ENCODE data around the gene ZBTB40.
A peak's percentile ranks its signal among the peaks of the same experiment; 100 is the strongest.

Gene ZBTB40

GRCh38 chr1:22436948-22437347, 14.7 kb upstream of the ZBTB40 start:
- no peak for DNase-seq

DNA sequence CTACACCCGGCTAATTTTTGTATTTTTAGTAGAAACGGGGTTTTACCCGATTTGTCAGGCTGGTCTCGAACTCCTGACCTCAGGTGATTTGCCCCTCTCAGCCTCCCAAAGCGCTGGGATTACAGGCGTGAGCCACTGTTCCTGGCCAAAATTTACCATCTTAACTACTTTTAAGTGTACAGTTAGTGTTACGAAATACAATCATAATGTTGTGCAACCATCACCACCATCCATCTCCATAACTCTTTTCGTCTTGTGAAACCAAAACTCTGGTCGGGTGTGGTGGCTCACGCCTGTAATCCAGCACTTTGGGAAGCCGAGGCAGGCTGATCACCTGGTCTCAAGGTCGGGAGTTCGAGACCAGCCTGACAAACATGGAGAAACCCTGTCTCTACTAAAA, 14.1 kb upstream of the ZBTB40 start:
- DNase-seq: no peak

GRCh38 chr1:22440582-22440981, 11.1 kb upstream of the ZBTB40 start:
- DNase-seq: no peak

- no peak for DNase-seq
These were observed 9.3 kb upstream of the ZBTB40 start for GRCh38 chr1:22442212-22442894.

- no peak for DNase-seq
These were observed 8.3 kb upstream of the ZBTB40 start for GRCh38 chr1:22443332-22443731.

DNA sequence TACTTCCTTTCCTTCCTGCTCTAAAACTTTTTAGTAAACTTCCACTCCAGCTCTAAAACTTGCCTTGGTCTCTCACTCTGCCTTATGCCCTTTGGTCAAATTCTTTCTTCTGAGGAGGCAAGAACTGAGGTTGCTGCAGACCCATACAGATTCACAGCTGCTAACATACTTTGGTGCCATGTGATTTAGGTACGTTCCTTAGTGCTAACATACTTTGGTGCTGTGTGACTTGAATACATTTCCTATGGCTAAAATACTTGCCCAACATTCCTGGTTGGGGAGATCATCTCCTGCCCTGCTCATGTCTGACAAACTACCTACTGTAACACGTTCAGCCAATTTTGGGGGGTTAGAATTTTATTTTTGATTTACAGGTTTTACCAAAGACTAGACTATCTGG, 6.8 kb upstream of the ZBTB40 start:
- DNase-seq: no peak

- peak; percentile 75 for DNase-seq
These were observed 4.0 kb upstream of the ZBTB40 start for GRCh38 chr1:22447621-22448111.

DNA sequence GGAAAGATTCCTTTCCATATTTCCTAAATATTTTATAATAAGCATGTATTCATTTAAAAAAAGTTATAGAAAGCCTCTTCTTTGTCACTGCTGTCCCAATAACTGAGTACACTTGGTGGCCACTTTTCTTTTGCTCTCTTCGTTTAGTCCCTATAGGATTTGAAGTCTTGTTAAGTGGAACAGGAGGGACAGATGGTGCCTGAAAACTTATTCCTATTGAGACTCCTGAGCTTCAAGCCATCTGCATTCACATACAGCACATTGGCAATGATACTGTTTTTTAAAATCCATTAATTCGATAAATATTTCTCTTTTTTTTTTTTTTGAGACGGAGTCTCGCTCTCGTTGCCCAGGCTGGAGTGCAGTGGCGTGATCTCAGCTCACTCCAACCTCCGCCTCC, 2.0 kb upstream of the ZBTB40 start:
- no peak for DNase-seq

DNA sequence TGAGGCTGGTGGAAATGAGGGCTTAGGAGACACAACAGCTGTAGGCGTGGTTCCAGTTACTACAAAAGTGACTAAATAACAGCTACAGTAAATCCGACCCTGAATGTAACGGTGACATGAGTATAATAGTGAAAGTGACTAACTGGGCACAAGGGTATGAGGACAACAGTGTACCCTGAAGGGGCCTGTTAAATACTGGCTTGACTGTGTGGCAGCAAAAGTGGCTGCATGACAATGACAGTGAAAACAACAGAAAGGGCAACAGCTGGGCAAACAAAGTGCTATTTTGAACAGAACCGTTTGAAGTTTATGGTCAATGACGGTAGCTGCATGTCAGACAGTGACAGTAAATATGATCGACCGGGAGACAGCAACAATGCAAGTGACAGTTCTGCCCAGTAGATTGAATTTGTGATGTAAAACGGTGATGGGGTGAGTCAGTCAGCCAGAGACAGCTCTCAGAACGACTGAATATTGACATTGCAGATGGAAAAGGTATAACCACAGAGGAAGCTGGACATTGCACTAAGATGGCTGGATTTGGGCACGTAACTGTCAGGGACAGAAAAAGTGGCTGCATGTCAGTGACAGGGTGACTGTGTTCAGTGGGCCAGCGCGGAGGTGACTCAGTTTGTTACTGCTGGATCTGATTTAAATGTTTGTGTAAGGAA, 1.2 kb upstream of the ZBTB40 start:
- no peak for DNase-seq

GRCh38 chr1:22452481-22452957, 868 bp downstream of the ZBTB40 start:
- peak; percentile 45 for DNase-seq

DNA sequence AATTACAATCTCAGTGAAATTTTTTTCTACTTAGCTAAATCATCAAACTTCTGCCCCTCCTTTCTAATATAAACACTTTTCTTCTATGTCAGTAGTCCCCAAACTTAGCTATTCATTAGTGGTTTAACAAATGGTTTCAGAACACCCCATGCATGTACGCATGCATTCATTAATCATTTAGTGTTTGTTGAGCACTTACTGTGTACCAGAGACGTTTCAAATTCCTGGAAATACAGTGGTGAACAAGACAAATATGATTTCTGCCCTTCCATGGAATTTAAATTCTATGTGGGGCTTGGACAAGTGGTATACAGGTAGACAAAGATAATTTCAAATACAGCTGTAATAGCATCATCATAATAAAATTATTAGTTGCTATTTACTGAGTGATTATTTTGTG, 1.5 kb downstream of the ZBTB40 start:
- DNase-seq: no peak

GRCh38 chr1:22454476-22455056, 2.9 kb downstream of the ZBTB40 start:
- no peak for DNase-seq

DNA sequence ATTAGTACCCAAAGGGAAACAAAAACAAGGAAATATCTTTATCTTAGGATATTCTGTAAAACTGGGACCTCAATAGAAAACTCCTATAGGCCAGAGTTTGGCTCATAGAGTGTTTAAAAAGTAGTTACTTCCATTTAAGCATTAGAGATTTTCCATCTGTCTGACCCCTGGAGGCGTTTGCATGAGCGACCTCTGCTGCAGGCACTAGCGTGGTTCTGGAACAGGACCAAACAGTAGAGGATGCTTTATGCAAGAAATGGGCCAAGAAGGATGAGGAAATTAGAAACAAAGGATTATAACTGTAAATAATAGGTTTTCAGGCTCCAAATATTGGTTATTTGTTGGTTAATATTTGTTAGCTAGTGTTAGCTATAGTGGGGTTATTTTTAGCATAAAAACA, 5.7 kb downstream of the ZBTB40 start:
- no peak for DNase-seq

- DNase-seq: no peak
These were observed 6.2 kb downstream of the ZBTB40 start for GRCh38 chr1:22457836-22458235.

- DNase-seq: no peak
These were observed 9.4 kb downstream of the ZBTB40 start for GRCh38 chr1:22461100-22461499.

- no peak for DNase-seq
These were observed 10.3 kb downstream of the ZBTB40 start for GRCh38 chr1:22461678-22462527.

DNA sequence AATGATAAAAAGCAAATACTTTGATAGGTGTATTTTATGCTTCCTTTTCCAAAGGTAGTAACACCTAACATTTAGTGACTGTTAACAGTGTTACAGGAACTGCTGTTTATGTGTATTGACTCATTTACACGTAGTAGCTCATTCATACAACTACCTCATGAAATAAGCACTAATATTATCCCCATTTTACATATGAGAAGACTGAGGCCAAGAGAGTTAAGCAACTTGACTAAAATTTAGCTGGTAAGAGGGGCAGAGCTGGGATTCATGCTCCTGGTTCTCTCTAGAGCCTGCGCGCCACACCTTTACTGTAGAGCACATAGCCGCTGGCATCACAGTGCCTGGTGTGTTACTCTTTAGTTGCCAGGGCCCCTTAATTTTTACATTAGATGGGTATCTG, 11.3 kb downstream of the ZBTB40 start:
- no peak for DNase-seq

DNA sequence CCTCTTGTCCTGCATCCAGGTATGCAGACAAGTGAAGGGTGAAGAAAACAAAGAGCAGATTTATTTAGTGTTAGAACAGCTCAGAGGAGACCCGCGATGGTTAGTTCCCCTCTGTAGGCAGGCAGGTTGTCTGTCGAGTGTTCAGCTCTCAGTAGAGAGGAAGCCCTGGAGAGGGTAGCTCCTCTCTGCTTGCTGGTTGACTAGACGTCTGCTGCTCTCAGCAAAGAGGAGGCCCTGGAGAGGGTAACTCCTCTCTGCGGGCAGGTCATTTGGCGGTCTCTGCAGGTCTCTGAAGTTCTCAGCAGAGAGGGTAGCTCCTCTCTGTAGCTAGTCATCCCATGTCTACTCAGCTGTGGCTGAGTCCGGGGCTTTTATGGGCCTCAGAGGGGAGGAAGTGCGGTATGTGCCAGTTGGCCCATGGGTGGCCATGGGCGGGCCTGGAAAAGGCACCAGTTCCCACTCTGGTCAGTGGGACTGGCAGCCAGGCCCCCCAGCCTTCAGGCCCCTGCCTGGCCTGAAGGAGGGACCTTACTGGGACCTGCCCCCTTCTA, 13.4 kb downstream of the ZBTB40 start:
- DNase-seq: no peak

DNA sequence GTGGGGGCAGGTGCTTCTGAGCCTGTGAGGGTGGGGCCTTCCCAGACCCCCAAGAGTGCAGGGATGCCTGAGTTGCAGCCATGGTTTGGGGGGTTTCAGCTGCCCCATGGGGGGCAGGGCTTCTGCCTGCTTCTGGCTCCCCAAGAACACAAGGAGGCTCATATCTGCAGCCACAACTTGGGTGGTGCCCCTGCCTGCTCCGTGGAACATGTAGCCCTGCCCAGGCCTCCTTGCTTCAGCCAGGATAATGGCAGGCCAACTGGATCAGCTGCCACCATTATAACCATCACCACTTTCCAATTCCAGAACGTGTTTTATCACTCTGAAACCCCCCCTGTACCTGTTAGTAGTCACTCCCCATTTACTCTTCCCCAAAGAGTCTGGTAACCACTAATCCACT, 14.0 kb downstream of the ZBTB40 start:
- DNase-seq: no peak

DNA sequence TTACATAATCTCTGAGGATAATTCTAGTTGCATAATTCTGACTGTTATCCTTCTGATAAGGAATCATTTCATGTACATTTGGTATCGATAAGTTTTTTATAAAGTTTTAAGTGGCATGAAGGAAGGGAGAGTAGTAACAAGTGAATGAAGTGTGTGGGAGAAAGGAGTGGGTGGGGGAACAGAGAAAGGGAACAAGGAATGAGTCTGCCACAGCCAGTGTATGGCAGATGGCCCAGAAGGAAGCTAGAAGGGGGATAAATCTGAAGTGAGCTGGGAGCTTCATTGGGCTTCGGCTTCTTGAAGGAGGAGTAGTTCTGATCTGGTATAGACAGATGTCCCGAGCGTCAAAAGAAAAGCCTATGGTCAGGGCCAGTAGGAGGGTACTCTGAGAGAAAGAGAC, 18.6 kb downstream of the ZBTB40 start:
- no peak for DNase-seq

- peak; percentile 40 for DNase-seq
These were observed 19.4 kb downstream of the ZBTB40 start for GRCh38 chr1:22471078-22471477.

- no peak for DNase-seq
These were observed 20.0 kb downstream of the ZBTB40 start for GRCh38 chr1:22471610-22472009.

GRCh38 chr1:22472596-22472995, 20.9 kb downstream of the ZBTB40 start:
- DNase-seq: no peak

All from fibroblast of skin of right biceps (primary cell).